GM15510 (cell line): ENCODE data around the gene ZNF384.
A peak's percentile ranks its signal among the peaks of the same experiment; 100 is the strongest.

Source experiments
- POLR2A ChIP-seq: IDR thresholded peaks from 3 replicates; pipeline ENCODE4 v1.6.1; 2011; ENCODE audit warnings: borderline replicate concordance; ENCODE audit not compliant: insufficient read length; ENCODE audit errors: extremely low read depth

Gene ZNF384

GRCh38 chr12:6688543-6688998 is 604 bp downstream of the ZNF384 start:
- TF ChIP-seq POLR2A, result no peak

DNA sequence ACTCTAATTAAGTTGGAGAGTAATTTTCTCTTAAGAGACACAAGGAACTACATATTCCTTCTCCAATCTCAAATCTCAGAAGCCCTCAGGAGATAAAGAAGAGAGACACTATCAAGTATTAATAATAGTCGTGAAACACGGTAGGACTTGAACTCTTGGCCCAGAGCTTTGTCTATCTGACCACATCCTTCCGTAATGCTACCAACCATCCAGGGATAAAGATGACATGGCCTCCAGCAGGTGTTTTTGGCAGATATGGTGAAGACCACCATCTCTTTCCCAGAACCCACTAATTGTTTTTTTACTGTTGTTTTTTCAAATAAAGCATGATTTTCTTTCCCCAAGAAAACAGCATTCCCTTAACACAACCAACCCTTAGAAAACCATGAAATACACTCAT is 3.4 kb downstream of the ZNF384 start:
- TF ChIP-seq POLR2A, result no peak

GRCh38 chr12:6684609-6685008 is 4.6 kb downstream of the ZNF384 start:
- no peak for TF ChIP-seq POLR2A

GRCh38 chr12:6676962-6677361 is 12.2 kb downstream of the ZNF384 start:
- no peak for TF ChIP-seq POLR2A

- no peak for TF ChIP-seq POLR2A
Observed at GRCh38 chr12:6672143-6672542, 17.0 kb downstream of the ZNF384 start.

DNA sequence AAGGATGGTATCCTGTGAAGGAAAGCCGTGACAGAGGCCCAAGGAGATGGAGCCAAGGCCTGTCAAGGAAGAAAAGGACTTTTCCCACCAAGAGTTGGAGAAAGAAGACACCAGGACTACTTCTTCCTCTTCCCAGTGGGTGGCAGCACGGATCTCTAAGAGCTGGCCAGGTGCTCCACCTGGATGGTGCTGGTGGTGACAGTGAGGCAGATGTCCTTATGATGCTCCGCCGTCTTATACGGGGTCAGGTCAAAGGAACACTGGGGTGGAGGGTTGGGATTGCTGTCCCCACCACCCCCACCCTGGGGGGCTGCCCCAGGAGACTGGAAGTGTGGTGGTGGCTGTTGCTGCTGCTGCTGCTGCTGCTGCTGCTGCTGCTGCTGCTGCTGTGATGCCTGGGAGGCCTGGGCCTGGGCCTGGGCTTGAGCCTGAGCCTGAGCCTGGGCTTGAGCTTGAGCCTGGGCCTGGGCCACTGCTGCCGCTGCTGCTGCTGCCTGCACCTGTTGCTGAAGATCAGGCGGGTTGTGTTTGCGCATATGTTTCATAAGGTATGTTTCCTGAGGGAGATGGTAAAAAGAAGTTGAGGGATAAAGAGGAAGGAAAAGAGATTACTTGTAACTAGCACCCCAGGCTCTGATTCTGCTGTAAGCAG is 21.5 kb downstream of the ZNF384 start:
- no peak for TF ChIP-seq POLR2A

GRCh38 chr12:6666211-6666610 is 23.0 kb downstream of the ZNF384 start:
- TF ChIP-seq POLR2A, result no peak

GRCh38 chr12:6664902-6665301 is 24.3 kb downstream of the ZNF384 start:
- no peak for TF ChIP-seq POLR2A

DNA sequence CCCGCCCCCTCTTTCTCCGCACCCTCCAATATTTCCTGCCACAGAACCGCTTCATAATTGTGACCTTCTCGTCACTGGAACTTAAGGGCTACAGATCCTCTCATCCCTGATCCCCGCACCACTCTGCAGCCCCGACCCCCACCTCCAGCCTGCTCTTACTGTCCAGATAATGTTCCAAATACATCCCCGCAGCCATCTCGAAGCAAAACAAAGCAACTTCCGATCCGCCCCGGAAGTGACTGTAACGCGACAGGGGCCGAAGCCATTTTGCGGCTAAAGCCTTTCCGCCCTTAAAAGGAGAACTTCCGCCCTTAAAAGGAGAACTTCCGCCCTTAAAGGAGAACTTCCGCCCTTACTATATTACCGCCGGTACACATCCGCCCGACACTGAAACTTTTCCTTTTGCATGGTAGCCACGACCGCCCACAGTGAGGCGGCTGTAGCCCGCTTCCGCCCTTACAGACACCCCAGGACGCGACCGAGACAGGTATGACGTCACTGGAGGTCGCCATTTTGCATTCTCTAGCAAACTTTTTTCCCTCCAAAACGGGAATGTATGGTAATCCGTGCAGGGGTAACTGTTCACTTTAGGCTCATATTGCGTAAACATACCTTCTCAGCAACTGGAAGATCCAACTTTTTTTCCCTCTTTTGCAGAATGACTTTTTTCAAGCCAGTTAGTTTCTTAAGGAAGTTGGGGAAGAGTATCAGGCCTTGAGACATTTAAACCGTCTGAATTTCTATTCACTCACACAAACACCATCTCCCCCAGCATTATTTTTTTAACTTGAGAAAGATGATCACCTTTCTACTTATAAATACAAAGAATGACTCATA is 26.1 kb downstream of the ZNF384 start, which contains the start of gene ING4:
Gene ING4, minus strand, starts transcription at position 214 of the 837 bp plus-strand sequence. Its CDS starts 18 bp downstream, at position 196.
- TF ChIP-seq POLR2A, result peak; percentile 49

- no peak for TF ChIP-seq POLR2A
Observed at GRCh38 chr12:6662602-6662905, 26.6 kb downstream of the ZNF384 start.

GRCh38 chr12:6653987-6654386 is 35.2 kb downstream of the ZNF384 start:
- no peak for TF ChIP-seq POLR2A

- TF ChIP-seq POLR2A, result no peak
Observed at GRCh38 chr12:6653342-6653741, 35.8 kb downstream of the ZNF384 start.

DNA sequence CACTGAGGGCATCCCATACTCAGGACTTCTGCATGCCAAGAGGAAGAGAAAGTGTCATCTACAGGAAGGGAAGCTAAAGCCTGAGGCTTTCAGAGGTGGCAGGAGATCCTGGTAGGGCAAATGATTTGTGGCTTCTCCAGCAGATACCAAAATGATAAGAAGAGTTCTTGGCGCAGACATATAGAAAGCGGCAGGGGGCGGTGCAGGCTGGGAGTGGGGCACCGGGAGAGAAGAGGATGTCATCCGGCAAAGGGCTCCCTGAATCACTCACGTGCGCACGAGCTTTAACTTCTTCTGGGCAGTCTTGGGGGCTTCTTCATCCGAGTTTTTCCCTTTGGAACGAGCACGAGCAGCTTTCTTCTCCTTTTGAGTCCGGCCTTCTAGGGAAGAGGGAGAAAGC is 36.8 kb downstream of the ZNF384 start:
- no peak for TF ChIP-seq POLR2A

- TF ChIP-seq POLR2A, result no peak
Observed at GRCh38 chr12:6650832-6651231, 38.3 kb downstream of the ZNF384 start.

DNA sequence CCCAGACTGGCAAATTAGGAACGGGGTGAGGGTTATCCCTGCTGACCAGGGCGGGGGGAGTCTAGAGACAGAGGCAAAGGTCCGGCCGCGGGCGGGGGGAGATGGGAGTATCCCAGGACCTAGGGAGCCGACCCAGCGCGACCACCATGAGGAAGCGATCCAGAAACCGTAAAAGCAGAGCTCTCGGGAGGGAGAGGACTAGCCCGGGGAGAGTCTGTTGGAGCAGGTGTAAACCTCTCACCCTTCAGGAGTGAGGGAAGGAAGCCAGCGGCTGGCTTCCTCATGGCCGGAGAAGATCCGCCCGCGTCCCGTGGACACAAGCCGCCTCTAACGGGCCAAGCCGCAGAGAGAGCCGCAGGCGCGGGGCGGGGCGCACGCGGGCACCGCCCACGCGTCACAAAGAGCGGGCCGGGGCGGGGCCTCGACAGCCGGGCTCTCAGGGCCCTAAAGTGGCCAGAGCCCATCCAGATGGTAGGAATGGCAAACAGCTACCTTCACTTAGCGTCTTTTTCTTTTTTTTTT is 42.0 kb downstream of the ZNF384 start, which contains the start of gene ACRBP:
Gene ACRBP, minus strand, starts transcription at position 350 of the 522 bp plus-strand sequence. Its CDS starts 66 bp downstream, at position 284.
- TF ChIP-seq POLR2A, result peak; percentile 59
